AG08395 (cell line): ENCODE measurements around the gene SCARB1.

ENCODE experiments used
- DNase-seq: peaks from one replicate; pipeline ENCODE4 v3.0.0; 2012; ENCODE audit warnings: mixed read lengths, low spot score

SCARB1 gene

GRCh38 chr12:124774462-124775167 lies 89.0 kb downstream of the SCARB1 start:
- peak; percentile 87 for DNase-seq

GRCh38 chr12:124774054-124774461 lies 89.6 kb downstream of the SCARB1 start:
- no peak for DNase-seq

GRCh38 chr12:124772289-124773170 lies 91.1 kb downstream of the SCARB1 start:
- no peak for DNase-seq

GRCh38 chr12:124771462-124772288 lies 92.0 kb downstream of the SCARB1 start:
- DNase-seq: peak; percentile 77

- DNase-seq: no peak
Measured at GRCh38 chr12:124770728-124771127, 92.9 kb downstream of the SCARB1 start.

- DNase-seq: no peak
Measured at GRCh38 chr12:124769881-124770512, 93.7 kb downstream of the SCARB1 start.

- DNase-seq: no peak
Measured at GRCh38 chr12:124769163-124769530, 94.5 kb downstream of the SCARB1 start.

- DNase-seq: no peak
Measured at GRCh38 chr12:124768452-124769162, 95.1 kb downstream of the SCARB1 start.

GRCh38 chr12:124767066-124767821 lies 96.4 kb downstream of the SCARB1 start:
- peak; percentile 77 for DNase-seq

- no peak for DNase-seq
Measured at GRCh38 chr12:124766727-124767065, 97.0 kb downstream of the SCARB1 start.

GRCh38 chr12:124765581-124766489 lies 97.8 kb downstream of the SCARB1 start:
- DNase-seq: no peak

GRCh38 chr12:124764870-124765580 lies 98.6 kb downstream of the SCARB1 start:
- peak; percentile 87 for DNase-seq

- DNase-seq: peak; percentile 43
Measured at GRCh38 chr12:124764451-124764850, 99.2 kb downstream of the SCARB1 start.

- no peak for DNase-seq
Measured at GRCh38 chr12:124763594-124763979, 100.1 kb downstream of the SCARB1 start.

GRCh38 chr12:124762791-124763593 lies 100.7 kb downstream of the SCARB1 start:
- DNase-seq: no peak

- no peak for DNase-seq
Measured at GRCh38 chr12:124762384-124762783, 101.3 kb downstream of the SCARB1 start.

GRCh38 chr12:124761871-124762270 lies 101.8 kb downstream of the SCARB1 start:
- DNase-seq: no peak

- no peak for DNase-seq
Measured at GRCh38 chr12:124761056-124761455, 102.6 kb downstream of the SCARB1 start.
